HG03439 (cell line): ENCODE results near the gene ST3GAL2.
A peak's percentile ranks its signal among the peaks of the same experiment; 100 is the strongest.

Experiments used
- ATAC-seq: cut with Tn5 transposase; IDR thresholded peaks from one replicate; pipeline ENCODE4 v1.9.1; 2021; ENCODE audit warnings: mild to moderate bottlenecking, moderate library complexity; ENCODE audit not compliant: unreplicated experiment

ST3GAL2 gene

DNA sequence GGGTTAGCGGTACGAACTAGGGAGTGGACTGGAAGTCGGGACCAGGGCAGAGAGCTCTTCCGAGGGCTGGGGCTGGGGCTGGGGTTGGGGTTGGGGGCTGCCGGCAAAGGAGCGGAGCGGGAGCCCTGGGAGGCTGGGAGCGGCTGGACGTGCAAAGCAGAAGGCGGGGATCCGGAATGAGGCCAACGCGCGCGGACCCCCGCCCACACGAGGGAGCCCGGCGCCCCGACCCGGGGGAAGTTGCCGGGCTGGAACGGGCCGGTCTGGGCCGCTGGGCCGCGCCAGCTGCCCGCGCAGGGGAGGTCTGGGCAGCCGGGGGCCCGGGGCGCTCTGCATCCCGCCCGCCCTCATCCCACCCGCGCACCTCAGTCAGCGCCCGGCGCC, 323 bp downstream of the ST3GAL2 start:
- ATAC-seq = no peak

DNA sequence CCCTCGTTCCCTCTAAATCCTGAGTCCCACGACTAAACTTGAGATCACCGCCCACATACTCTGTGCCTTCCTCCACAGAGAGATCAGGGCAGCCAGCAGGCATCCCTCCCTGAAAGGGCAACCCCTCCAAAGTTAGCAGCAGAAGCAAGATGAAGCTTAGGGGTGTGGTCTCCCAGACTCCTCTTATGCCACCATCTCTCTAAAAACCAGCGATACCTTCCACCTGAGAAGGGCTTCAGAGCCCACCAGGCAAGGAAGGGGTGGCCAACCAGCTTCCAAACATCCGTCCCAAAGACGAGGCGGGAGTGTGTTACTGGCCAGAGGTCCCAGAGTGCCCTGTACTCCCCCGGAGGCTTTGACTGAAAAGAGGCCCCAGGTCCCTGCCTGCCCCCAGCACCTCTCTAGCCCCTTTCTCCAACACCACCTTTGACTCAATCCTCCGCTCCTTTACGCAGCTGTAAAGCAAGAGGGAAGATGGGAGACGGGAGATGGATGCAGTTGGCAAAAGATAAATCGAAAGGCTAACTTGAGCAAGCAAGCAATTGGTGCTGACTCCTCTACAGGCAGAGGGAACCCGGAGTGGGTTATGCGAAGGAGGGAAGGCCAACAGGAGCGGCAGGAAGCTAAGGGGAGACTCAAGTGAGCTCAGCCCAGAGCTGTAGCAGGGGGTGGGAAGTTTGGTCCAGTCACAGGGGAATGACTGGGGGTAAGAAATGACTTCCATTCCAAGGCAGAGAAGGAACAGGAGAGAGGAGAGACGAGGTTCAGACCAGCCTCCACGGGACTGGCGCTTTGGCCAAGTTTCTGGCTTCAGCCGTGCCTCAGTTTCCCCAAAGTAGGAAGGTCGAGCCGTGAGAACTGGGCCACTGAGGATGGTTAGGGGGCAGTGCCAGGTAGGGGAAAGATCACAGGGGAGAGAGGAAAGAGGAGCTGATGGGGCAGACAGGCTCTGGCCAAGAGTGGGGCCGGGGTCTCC, 1.0 kb downstream of the ST3GAL2 start:
- no peak for ATAC-seq

DNA sequence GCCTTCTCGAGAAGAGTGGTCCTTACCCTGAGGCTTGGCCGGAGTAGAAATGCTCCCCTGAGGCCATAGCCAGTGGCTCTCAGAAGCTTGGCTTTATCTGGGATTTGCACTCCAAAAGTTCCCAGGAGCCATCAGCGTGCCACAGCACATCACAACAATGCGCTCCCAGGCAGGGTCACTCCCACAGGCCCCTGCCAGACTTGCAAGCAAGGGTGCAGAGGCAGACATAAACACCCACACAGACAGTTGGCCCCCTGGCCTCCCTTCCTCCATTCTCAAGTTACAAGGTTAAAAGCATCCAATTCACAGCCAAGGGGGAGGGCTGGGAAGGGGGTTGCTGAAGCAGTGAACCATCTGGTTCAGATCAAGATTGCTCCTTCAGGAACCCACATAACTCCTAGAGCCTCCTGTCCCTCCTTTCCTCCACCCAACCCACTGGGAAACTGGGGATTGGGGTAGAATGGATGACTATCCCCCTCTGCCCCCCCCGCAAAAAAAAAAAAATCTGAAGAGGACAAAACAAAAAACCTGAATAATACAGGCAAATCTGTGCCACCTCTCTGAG, 1.8 kb downstream of the ST3GAL2 start:
- no peak for ATAC-seq

DNA sequence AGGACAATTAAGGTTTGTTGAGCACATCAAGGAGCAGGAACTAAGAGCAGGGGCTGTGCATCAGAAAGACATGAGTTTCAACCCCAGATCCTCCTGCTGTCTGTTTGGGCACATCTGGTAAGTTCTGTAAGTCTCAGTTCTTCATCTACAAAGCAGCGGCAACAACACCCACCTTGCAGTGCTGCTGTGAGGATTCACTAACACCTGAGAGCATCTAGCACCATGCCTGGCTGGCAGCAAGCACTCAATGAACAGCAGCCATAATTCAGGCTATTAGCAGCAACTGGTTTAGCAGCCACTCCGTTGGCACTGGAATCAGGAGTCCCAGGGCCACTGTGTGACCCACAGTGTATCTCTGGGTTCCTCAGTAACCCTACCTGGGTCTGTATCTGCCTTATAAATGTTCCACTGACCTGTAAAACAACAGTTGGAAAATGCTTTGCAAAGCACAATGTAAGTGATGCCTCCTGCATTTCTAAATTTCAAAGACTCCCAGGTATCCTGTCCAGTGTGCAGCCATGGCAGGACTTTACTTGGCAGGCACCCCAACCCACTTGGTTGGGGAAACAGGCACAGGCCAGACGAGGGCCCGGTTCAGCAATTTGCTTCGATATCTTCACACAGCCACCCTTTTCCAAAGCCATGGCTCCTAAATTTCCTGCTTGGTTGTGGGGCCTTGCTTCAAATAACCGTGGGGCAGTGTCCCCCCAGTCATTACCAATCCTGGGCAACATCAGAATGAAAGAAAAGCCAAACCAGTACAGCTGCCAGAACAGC, 4.2 kb downstream of the ST3GAL2 start:
- ATAC-seq = no peak

DNA sequence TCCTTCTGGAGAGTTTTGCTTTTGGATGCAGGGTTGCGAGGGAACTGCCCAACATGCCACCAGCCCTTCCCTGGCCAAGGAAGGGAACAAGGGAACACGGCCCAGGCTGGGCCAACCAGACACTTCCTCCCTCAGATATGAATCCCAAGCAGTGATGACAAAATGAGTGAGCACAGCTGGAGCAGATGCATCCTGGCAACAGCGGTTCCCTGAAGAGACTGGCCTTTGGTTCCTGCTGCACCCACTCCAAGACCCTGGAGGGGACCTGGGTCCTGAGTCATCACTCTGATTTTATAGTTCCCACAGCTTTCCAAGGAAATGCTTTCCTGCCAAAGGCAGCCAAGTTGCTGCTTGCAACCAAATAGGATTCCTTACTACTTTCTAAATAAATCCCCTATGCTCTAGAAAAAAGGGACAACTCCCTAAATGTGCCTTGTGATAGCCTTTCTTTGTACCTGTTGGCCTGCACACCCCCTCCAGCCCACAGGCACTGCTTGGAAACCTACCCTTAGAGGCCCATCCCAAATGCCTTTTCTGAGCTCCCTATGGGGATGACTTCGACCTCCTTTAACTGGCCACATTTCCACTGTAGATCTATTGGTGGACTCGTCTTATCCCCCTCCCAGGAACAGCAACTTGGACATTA, 5.3 kb downstream of the ST3GAL2 start:
- ATAC-seq = no peak

DNA sequence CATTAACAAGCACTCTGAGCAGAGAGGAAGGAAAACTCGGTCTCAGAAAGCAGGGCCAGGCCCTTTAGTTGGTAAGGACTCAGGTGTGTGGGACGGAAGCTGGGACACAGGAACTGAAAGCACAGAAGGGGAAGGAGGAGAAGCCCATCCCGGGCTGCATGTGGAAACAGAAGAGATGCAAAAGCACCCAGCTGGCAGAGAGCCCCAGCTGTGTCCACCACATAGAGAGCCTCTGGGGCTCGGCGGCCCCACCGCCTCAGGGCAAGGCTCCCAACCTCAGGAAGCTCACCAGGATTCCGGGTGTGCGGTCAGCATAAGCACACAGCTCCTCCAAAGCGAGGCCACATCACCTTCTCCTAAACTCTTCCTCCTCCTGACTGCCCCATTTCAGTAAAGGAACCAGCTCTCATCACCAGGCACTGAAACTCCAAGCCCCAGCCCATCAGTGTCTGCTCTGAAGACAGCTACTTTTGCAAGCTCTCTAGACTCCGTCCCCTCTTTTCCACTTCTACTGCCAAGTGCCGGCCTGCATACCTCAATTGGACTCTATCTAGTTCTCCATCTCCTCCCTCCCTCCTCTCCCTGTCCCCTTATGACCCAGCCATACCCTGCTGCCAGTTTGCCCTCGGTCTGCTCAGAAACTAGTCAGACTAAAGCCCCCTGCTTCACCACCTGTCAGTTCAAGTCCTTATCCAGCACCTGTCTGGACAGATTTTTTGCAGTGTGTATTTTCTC, 6.0 kb downstream of the ST3GAL2 start:
- no peak for ATAC-seq

DNA sequence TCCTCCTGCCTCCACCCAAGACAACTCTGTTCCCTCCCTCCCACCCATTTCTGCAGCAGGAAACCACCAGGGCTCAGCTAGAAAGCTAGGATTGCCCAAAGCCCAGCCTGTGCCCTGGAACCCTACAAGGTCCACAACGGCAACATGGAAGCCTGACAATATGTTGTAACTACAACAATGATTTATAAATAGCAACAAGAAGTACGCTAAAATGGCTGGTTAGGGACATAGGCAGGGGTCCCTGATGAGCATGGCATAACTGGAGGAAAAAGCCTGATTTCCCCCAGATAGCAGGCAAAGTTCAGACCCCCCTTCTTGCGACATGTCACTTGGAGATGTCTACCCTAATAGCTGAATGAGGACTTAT, 6.6 kb downstream of the ST3GAL2 start:
- ATAC-seq = no peak

DNA sequence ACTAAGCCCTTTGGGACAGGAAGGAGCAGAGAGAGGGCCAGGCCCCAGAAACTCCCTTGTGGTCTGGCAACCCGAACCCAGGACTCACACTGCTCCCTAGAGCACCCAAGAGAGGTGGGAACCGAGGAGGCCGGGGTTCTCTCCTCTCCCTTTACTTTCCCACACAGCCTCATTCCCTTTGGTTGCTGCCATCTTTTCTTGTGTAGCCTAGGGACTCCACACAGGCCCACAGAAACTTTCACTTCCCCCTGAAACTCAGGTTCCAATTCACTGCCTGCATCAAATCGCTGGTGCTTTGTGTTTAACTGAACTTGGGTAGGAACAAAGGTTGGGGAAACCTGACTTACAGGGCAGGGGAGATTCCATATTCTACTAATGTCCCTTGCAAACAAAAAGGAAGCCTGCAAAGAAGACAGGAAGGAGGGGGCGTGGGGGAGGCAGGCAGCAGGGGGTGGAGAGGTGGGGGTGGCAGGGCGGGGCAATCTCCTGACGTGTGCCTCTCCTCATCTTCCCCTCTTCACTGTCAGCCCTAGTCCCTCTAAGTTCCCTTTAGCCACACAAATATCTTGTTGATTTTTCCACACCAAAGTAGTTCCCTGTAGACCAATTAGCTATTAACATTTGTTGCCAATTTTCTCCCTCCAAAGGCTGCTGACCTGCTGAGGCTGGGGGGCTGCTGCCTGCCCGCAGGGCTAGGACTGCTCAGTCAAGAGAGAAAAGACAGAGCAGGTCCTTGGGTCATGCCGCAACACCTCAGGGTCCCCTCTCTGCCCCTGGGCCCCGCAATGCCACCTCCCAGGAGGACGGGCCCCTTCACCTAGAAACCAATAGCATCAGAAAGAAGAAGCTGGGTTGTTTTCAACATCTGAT, 8.0 kb downstream of the ST3GAL2 start:
- peak; percentile 39 for ATAC-seq

DNA sequence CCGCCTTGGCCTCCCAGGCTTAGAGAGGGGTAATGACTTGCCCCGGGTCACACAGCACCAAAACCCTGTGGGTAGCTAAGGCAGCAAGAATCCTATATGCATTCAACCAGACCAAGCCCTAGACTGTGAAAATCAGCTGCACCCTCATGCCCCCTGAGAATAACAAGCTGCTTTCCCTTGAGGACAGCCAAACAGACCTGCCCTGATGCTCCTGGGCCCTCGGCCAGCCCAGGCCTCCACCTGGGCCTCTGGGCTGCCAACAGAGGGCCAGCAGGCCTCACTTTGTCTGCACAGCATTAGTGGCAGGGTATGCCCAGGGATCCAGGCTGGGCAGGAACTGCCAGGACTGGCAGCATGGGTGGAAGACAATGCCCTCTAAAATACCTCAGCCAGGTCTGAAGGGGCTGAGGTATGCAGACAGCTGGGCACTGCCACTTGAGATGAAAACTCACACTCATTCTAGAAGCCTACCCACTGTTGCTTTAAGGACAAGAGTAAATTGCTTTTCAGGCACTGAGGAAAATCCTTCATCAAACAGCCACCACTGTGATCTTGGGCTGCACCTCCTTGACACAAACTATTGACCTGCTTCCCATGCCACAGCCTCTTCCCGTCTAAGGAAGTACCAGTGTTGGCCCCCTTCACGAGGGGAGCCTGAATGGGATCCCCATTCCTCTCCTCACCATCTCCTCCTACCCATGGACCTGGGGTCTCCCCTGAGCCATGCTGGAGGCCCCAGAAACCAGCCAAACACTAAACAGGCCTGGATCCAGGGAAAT, 8.8 kb downstream of the ST3GAL2 start:
- ATAC-seq = peak; percentile 4

DNA sequence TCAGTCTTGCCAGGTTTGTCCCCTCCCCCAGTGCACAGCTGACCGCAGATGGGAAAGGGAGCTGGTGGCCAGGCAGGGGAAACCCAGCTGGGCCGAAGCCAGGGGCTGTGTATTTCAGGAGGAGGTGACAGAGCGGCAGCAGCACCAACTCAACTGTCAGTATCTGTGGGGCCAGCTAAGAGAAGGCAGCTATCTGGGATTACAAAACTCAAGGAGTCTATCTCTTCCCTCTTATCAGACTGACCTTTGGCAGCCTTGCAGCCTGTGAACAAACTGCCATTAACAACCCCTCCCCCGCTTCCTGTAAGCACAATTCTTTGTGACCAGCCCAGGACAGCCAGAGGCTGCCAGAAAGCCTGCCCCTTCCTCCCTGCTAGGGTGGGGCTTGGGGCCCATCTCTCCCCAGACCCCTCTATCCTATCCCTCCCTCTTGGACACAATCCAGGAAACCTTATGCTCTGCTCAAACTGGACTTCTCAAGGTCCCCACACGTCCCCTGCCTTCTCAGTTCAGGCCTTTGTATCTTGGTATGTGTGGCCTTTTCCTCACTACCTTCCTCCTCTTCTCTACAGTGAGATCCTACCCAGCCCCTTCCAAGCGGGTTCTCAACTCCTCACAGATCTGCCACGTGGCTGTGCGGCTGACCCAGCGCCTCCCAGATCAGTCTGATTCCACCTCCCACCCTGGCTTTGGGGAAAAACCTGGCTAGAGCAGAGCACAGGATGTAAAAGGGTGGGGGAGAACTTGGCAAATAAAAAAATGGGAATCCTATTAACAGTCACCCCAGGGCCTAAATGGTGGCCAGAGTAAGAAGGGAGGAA, 10.5 kb downstream of the ST3GAL2 start:
- ATAC-seq = peak; percentile 29

DNA sequence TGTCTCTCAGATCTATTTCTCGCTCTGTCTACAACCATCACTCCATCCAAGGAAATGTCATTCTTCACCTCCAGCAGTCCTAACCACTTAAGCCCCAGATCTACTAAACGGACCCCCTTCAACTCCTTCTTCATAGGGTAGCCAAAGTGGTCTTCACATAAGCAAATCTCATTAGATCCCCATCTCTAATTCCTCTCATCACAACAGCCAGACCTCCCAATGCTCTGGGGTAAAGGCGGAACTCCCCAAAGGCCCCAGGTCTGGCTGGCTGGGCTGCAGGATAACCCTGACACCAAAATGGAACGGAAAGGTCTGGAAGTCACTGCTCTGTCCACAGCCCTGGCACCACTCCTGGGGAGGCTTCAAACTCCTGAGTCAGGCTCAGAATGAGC, 11.1 kb downstream of the ST3GAL2 start:
- no peak for ATAC-seq

DNA sequence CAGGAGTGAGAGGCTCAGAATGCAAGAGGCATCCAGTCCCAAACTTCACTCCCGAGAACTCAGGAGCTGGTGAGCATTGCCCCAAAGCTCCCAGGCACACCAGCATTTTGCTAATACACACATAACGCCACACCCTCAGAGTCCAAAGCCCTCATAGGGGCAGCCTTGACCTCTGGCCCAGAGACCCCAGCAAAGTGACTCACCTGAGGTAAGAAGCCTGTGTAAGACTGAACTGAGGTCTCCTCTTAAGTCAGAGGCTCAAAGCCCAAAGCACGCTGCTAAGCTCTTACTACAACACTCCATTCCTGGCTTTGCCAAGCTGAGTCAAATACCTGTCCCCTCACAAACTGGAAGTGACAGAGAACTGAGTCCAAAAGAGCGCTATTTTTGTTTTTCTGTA, 16.4 kb downstream of the ST3GAL2 start:
- no peak for ATAC-seq

DNA sequence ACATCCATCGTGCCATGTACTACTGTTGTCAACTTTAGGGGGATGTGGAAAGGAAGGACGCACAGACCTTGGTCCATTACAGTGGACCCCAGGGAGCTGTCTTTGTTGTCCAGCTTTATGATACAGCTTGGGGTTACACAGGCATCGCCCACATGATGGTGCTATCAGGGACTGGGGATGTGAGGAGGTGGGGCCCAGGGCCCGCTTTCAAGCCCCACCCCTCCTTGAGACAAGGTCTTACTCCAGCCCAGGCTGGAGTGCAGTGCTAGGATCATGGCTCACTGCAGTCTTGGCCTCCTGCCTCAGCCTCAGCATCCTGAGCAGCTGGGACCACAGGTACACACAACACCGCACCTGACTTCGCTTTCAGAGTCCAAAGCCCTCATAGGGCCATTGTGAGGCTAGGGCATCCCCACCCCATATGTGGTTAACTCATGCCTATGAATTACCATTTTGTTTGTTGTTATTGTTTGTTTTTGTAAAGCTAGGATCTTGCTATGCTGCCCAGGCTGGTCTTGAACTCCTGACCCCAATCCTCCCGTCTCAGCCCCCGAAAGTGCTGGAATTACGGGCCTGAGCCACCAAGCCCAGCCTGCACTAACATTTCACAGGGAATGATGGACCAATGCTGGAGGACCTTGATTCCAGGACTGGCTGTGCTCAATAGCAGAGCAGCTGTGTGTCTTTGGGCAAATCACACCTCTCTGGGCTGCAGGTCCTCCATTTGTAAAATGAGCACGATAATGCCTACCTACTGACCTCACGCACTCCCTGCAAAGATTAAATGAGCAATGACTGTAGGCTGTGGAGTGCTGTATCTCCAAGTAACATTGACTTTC, 17.2 kb downstream of the ST3GAL2 start:
- ATAC-seq = no peak

DNA sequence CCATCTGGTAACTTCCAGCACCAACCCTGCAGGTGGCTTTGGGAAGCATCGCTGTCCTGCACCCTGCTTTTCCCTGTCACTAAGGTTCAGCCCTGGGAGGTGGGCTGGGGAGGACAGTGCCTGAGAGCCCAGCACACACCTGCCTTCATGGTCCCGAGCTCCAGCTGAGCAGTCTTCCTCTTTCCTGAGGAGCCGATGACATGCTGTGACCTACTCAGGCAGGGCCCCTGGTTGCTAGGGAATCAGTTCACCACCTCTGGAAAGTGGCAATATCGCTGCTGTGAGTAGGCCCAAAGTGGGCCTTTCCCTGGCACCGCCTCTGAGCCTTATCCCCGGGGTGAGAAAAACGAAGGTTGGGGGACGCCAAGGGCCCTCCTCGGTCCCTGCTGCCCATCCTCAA, 17.9 kb downstream of the ST3GAL2 start:
- no peak for ATAC-seq

DNA sequence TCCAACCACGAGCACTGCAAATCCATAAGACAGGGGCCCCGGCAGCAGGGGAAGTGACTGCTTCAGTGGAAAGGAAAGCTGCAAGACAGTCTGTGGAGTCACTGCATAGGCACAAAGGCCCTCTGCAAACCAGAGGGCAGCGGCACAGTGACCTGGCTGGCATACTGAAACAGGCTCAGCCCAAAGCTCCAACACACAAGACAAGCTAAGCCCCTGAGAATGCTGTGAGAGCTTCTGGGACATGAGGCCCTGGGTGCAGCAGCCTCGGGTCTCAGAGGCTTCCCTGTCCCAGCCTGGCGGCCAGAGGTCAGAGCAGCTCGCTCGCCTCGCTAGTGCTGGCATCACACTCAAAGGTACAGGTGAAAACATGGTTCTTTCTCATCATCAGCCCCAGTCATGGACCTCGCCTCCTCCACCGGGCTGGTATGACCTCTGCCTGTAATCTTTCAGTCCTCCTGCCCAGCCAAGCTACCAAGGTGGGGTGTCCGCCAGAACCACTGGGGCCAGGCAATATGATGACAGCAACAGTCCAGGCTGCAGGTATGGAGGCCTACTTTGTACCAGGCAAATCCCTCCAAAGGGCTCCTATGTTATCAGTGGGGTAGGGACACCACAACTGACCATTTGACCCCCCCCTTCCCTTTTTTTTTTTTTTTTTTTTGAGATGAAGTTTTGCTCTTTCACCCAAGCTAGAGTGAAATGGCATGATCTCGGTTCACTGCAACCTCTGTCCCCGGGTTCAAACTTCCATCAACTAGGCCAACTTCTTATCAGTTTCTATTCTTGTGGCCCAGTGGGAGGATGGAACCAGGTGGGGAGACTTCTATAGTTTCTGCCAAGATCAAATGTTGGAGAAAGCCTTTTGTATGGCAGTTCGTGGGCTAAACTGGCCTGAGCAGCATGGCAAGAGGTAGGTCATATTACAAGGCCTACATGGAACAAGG, 19.2 kb downstream of the ST3GAL2 start:
- no peak for ATAC-seq

DNA sequence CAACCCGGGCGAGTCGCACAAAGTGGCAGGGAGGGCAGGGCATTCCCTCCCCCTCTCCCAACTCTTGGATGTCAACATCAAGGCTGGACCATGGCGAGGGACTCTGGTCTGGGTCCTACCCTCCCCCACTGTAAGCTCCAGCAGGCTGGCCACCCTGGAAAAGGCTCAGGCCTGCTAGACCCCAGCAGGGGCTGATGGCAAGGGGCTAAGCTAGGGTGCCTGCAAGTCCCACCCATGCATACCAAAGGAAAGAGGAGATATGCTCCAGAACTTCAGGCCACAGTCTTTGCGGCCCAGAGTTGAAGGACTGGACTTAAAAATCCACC, 19.9 kb downstream of the ST3GAL2 start:
- no peak for ATAC-seq
